Measurements from ENCODE around the gene SIK2.

DNA sequence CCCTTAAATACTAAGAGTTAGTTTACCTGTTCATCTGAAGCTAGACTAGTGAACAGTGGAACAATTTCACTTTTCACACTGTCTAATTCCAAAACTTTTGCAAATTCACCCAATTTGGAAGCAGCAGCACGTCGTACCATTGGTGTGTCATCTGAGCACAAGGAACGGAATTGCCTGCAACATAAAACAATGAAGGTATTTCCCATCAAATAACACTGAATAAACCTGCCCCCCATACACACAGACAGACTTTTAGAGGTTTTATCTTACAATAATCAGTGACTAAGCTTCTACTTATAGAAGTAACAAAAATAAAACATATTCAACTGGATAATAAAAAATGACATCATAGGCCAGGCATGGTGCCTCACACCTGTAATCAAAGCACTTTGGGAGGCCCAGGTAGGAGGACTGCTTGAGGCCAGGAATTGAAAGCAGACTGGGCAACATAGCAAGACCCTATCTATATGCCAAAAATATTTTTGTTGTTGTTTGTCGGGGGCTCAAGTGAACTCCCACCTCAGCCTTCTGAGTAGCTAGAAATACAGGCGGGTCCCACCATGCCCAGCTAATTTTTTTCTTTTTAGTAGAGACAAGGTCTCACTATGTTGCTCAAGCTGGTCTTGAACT, 157.6 kb downstream of the SIK2 start:
- TF ChIP-seq, protein P1, sequence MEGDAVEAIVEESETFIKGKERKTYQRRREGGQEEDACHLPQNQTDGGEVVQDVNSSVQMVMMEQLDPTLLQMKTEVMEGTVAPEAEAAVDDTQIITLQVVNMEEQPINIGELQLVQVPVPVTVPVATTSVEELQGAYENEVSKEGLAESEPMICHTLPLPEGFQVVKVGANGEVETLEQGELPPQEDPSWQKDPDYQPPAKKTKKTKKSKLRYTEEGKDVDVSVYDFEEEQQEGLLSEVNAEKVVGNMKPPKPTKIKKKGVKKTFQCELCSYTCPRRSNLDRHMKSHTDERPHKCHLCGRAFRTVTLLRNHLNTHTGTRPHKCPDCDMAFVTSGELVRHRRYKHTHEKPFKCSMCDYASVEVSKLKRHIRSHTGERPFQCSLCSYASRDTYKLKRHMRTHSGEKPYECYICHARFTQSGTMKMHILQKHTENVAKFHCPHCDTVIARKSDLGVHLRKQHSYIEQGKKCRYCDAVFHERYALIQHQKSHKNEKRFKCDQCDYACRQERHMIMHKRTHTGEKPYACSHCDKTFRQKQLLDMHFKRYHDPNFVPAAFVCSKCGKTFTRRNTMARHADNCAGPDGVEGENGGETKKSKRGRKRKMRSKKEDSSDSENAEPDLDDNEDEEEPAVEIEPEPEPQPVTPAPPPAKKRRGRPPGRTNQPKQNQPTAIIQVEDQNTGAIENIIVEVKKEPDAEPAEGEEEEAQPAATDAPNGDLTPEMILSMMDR (IDR thresholded peaks at IDR 0.05; ENCODE audit: insufficient read depth, low read depth, low read length): no peak
- TF ChIP-seq EZH2 (IDR thresholded peaks at IDR 0.05; ENCODE audit: insufficient read depth, low read length): no peak
